IPS DF 19.7 (cell line): ENCODE measurements around the gene UBASH3B.

Source experiments
- DNase-seq: peaks from one replicate; pipeline ENCODE4 v3.0.0-alpha.2; 2013; ENCODE audit warnings: low read depth, low spot score

UBASH3B gene

GRCh38 chr11:122732342-122733315 lies 77.1 kb downstream of the UBASH3B start:
- no peak for DNase-seq

DNA sequence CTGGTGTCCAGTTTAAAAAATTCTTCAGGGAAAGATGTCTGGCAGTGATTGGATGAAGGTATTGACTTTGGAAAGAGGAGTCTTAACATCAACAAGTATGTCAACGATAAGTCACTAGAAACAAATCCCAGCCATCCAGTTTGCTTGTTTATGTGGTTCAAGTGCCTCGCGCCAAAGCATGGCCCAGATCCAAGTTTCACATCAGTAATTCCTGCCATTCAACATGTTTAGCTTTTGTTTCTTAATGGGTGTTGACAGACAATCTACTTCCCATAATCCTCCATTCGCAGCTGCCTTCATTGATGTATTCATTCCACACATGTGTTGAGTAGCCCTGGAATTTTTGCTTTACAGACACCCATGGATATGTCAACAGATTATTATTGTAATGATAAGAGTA lies 77.8 kb downstream of the UBASH3B start:
- no peak for DNase-seq

- DNase-seq = no peak
Observed at GRCh38 chr11:122734848-122735496, 79.5 kb downstream of the UBASH3B start.

DNA sequence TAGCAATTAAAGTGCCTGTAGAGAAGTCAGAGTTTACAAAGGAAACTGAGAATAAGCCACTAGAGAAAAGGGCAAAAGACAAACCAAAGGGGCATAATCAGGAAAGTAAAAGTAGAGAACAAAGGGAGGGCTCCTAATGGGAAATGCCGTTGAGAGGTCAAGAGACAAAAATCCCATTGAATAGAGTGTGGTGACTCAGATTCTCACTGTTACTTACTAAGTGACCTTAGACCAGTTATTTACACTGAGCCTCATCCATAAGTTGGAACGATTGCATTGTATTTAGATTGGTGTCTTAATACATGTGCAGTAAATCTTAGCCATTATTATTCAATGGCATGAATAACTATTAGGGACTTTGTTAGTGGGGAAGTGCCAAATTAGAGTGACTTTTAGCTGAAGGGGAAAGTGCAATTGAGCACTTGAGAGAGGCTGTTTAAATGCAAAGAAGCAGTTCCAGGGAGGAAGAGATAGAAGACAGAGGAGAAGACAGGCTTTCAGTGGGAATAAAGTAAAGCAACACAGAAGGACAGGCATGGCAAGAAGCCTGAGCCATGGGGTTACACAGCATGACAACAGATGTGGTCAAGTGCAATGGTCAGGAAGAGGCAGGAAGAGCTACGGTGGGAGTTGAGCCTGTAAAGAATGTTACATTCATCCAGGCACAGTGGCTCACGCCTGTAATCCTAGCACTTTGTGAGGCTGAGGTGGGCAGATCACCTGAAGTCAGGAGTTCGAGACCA lies 82.6 kb downstream of the UBASH3B start:
- no peak for DNase-seq

DNA sequence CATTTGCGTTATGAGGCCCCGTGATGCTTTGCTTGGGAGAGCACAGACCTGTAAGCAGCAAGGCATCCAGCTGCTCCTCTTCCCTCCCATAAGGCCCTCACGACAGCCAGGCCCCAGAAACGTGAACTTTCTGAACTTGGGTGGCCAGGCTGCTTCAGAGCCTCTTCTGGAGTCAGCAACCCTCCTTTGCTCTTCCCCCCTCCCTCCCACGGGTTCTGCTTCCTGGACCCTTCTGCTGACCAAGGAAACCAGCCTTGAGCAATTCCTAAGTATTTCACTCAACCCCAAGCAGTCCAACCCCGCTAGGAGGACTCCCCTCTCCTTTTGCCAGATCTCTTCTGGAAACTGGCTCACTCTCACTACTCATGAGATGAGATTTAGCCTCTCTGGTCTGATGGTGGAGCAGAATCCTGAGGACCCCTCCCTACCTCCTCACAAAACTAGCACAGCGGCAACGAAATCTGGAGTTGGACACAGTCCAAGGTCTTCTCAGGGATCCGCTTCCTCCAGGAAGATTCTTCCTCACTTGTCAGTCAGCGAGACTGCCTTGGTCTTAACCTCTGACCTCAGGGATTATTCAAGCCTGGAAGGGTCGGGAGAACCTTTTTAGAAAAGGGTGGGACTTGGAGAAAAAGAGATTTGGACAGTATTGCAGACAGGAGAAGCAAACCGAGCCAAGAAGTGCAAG lies 86.2 kb downstream of the UBASH3B start:
- DNase-seq = no peak

DNA sequence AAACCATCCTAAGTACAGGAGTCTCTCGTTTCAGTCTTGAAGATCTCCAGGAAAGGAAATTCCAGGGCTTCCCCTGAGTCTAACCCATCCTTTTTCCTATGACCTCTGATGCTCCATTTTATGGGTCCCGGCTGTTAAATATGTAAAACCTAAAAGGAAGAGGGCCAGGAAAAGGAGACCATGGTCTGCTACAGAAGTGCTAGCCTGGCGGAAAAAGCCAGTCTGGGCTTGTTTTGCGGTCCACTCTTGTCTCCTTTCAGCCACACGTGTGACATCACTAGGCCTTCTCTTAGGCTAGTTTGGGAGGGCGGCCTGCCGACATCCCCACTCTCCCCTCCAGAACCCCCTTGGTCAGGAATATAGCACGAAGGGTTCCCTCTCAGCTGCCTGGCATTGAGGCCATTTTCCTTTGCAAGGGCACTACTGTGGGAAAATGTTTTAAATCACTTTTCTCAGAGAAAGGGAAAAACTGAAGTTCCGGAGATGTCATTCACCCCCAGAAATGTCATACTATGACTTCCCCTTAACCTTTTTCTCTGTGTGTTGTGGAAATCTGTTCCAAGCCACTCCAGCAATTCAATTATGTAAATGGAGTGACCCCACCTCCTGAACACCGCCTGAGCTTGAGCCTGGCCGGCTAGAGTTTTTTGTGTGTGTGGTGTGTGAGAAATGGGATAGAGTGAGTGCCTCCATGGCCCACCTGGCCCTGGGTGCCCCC lies 86.9 kb downstream of the UBASH3B start:
- no peak for DNase-seq

GRCh38 chr11:122743097-122743741 lies 87.7 kb downstream of the UBASH3B start:
- no peak for DNase-seq

DNA sequence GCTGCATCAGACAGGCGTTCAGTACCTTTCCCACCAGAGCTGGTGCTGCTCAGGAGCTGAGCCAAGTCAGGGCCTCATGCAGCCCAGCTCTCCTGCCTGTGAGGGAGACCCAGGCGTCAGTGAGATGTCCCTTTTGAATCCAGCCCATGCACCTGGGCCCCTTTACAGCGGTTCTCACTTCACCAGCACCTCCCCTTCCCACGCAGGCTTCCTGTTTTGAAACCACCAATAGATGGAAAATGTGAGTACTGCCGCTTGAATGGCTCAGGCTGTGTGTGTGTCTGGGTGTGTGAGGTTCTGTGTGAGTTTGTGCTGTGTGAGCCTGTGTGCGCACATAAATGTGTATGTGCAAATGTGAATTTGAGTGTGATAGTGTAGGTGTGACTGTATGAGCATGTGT lies 88.4 kb downstream of the UBASH3B start:
- DNase-seq = no peak

DNA sequence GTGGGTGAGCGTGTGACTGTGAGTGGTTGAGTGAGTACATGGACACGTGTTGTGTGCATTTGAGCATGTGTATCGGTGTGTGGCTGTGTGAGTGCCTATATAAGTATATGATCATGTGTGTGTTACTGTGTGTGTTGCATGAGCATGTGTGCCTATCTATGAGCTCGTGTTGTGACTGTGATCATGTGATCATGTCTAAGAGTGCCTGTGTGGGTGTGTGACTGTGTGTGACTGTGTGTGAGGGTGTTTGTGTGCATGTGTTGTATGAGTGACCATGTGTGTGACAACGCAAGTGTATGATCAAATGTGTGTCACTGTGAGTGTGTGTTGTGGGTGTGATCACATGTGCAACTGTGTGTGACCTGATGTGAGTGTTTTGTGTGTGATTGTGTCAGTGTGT lies 88.8 kb downstream of the UBASH3B start:
- DNase-seq = no peak

DNA sequence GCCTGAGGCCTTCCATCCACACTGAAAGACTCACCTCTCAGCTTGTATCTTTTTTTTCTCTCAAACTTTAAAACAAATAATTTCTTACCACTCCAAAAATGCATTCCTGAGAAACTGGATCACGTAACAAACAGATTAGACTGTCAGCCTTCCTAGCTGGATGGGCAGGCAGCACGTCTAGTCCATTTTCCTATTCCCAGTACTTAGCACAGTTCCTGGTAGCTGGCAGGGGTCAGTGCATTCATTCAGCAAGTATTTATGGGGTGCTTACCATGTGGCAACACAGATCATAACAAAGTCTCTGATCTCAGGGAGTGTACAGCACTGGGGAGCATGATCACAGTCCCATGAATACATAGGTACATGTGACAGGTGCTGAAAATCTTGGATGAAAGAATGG lies 89.6 kb downstream of the UBASH3B start:
- DNase-seq = no peak

DNA sequence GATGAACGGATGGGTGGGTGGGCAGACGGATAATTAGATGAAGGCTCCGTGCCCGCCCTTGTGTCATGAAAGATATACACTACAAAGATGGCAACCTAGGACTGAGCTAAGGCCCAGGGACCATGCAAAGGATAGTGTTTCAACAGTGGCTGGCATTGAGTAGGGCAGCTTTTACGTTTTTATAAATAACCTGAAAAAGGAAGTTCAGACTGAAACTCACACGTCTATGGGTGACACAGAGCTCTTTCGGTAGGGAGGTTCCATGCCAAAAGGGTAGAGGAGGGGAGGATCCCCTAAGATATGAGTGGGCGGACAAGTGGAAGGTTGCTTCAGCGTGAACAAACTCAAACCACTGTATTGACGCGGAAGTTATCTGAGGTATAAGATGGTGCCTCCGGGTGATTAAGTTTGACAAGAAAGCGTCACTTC lies 90.5 kb downstream of the UBASH3B start:
- no peak for DNase-seq

- no peak for DNase-seq
Observed at GRCh38 chr11:122746611-122747244, 91.2 kb downstream of the UBASH3B start.

- no peak for DNase-seq
Observed at GRCh38 chr11:122747351-122747781, 91.8 kb downstream of the UBASH3B start.

DNA sequence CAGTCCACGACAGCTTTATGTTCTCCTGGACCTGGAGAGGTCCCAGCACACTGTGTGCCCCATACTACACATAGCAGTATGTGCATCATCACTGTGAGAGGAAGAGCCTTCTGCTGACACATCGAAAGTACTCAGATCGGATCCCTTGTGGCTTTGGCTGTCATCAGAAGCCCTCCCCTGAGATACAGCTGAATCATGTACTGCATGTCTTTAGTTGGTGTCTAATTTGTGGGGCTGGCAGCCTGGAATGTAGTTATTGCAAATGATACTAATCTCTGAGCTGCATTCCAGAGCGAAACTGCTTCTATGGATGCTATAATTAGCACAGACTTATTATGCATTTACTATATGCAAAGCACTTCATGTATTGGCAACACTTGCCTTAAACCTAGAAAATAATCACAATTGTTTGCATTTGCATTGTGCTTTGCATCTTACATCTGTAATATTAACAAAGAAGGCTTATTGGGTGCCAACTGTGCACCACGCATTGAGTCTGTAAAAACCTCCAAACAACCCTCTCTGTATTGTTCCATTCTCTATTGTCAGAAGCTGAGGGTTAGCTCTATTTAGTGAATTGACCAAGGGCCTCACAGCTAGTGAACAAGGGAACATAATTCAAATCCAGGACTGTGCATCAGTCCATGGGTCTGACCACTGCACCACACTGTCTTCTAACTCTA lies 93.6 kb downstream of the UBASH3B start:
- DNase-seq = no peak

- DNase-seq = no peak
Observed at GRCh38 chr11:122750049-122750448, 94.5 kb downstream of the UBASH3B start.

DNA sequence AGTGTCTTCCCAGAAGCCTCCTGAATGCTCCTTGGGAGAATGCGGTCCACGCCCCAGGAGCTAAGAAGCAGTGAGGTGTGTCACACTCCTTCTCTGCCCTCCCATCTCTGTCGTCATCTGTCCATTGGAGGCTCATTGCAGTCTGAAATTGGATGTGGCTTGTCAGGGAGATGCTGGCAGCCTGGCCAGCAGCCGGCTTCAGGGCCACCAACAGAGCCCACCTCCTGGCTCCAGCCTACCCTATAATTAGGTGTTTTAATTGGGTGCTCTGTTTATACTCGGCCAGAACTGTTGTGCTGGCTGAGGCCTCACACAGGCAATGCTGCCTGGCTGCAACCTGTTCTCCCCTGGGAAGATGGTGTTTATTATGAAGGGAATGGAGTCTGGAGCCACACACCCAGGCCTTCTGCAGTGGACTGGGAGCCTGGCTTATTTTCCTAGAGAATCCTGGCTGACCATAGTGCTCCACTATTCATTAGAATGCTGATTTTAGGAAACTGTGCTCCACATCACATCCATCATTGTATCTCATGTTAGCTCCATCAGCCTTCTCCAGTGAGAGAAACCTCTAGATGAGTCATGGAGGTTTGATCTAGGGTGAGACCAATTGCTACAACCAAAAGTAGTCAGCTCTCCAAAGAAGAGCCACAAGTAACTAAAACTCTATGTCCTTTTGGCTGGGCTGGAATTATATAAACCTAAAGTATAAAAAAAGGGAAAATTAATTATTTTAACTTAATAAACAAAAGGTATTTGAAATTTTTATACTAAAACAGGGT lies 96.0 kb downstream of the UBASH3B start:
- no peak for DNase-seq

DNA sequence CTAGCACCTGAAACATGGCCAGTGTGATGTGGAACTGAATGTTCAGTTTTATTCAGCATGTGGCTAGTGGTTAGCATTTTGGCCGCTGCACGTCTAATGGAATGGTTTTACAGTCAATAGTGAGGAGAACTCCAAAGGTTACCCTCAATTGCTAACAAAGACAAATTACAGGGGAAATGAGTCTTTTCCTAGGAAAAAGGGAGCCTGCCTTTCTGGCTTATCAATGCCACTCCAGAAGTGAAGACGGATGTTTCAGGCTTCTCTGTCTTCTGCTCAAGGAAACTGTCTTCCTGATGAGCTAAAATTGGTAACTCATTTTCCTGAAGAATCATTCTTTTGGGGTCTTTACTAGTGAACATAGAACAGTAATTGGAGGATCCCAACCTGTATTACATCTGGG lies 98.5 kb downstream of the UBASH3B start:
- no peak for DNase-seq

- DNase-seq = peak; percentile 23
Observed at GRCh38 chr11:122754553-122755322, 99.2 kb downstream of the UBASH3B start.
